GM21528 (cell line): ENCODE results near the gene SDHA.

Source experiments
- ATAC-seq: cut with Tn5 transposase; IDR thresholded peaks from one replicate; pipeline ENCODE4 v1.9.1; 2021; ENCODE audit warnings: mild to moderate bottlenecking, moderate library complexity; ENCODE audit not compliant: unreplicated experiment, low FRiP score

The SDHA gene

GRCh38 chr5:217494-218456 is at the start of gene SDHA, which contains the start of gene CCDC127:
Gene SDHA (plus strand): TSS chr5:218320. CDS start chr5:218356, 36 bp downstream.
Gene CCDC127 (minus strand): TSS chr5:218153. CDS start chr5:216849, 1,304 bp downstream.
- peak; percentile 71 for ATAC-seq

- ATAC-seq: no peak
Measured at GRCh38 chr5:169071-169727, 48.9 kb upstream of the SDHA start.

DNA sequence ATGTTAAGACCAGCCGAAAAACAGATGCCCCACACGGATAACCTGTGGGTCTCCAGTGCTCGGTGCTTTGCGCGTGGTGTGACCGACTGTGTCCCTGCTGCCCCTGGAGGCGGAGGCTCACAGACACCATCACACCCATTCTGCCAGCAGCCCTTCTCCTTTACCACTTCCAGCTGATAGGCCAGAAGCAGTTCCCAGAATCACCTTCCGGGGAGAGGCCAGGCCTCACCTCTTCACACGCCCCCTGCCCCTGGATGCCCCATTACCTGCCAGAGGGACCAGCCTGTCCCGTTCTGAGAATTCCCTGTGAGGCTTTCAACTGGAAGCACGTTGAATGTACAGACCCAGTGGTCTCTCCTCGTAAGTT is 48.4 kb upstream of the SDHA start:
- no peak for ATAC-seq

DNA sequence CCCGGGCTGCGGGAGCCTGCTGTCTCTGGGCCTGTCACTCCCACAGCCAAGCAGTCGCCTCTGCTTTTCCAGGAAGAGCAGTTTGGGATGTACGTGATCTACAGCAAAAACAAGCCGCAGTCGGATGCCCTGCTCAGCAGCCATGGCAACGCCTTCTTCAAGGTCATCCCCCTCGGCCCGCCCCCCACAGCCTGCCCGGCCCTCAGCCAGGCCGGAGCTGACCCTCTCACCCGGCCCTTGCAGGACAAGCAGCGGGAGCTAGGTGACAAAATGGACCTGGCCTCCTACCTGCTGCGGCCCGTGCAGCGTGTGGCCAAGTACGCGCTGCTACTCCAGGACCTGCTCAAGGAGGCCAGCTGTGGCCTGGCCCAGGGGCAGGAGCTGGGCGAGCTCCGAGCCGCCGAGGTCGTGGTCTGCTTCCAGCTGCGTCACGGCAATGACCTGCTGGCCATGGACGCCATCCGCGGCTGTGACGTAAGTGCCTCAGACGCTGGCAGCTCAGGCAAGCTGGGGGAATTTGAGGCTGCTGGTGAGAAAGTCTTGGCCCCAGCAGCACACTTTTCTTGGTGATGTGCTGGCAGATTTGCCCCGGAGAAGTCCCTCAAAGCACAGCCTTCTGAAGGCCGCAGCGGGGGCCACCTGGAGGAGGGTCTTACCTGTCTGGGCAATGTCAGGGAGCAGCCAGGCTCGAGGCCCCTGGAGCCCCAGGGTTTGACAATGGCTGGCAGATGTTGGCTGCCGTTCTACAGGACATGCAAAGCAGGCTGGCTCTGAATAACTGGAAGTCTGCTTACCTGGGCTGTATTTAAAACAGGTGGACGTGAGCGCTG is 46.9 kb upstream of the SDHA start:
- no peak for ATAC-seq

GRCh38 chr5:171801-172331 is 46.3 kb upstream of the SDHA start:
- ATAC-seq: no peak

DNA sequence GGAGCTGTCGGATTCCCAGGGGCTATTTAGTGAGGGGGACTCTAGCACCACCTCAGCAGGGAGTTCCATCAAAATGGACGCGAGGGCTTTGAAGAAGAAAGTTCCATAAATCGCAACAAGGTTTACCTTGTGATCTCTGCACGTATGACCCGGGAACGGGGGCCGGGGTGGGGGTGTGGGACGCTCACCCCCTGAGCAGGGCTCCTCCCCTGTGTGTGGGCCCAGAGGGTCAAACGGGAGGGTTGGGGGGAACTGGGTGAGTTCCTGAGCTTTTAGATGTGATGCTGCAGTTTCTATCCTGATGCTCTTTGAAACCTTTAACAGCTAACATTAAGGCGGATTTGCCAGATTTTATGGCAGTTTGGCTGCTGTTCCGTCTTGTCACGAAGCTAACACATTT is 45.7 kb upstream of the SDHA start:
- ATAC-seq: no peak

DNA sequence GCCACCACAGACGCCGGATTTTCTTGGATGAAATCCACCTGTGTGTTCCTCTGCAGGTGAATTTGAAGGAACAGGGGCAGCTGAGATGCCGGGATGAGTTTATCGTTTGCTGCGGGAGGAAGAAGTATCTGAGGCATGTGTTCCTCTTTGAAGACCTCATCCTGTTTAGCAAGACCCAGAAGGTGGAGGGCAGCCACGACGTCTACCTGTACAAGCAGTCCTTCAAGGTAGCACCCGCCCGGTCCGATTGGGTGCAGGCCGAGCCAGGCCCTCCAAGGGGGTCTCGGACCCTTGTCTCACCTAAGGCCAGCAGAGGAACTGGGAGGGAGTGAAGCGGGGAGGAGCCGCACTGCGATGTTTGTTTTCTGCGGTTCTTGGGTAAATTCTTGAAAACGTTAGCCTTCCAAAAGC is 45.3 kb upstream of the SDHA start:
- no peak for ATAC-seq

DNA sequence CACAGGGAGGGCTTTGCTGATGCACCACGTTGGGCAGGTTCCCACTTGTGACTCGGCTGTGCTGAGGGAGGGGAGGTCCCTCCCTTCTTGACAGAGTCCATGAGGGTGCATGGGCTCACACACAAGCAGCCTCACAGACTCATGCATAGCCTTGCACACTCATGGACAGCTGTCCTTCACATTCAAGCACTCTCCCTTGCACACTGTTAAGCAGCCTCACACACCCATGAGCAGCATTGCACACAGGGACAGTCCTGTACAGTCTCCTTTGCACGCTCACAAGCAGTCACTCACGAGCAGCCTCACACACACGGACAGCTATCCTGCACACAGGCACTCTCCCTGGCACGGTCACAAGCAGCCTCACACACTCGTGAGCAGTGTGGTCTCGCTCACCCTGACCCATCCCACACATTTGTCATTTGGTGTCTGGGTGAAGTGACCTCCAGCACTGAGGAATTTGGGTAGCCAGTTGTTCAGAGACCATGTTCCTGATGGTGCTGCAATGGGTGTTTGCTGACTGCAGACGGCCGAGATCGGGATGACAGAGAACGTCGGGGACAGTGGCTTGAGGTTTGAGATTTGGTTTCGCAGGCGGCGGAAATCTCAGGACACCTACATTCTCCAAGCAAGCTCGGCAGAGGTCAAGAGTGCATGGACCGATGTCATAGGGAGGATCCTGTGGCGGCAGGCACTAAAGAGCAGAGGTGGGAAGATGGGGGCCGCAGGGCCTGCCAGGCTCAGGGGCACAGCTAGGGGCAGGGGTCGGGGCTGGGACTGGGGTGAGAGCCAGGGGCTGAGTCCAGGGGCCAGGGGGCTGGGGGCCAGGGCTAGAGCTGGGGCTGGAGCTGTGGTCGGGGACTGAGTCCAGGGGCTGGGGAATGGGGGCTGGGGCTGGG is 44.5 kb upstream of the SDHA start:
- no peak for ATAC-seq

DNA sequence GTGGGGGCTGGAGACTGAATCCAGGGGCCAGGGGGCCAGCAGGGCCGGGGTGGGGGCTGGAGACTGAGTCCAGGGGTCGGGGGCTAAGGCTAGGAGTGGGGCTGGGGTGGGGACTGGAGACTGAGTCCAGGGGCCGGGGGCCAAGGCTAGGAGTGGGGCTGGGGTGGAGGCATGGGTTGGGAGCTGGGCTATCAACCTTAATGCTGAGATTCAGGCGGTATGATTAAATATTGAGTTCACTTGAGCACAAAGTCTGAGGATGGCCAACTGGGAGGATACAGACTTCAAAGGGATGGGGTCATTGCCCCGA is 43.9 kb upstream of the SDHA start:
- no peak for ATAC-seq

- ATAC-seq: no peak
Measured at GRCh38 chr5:174876-175465, 43.1 kb upstream of the SDHA start.

DNA sequence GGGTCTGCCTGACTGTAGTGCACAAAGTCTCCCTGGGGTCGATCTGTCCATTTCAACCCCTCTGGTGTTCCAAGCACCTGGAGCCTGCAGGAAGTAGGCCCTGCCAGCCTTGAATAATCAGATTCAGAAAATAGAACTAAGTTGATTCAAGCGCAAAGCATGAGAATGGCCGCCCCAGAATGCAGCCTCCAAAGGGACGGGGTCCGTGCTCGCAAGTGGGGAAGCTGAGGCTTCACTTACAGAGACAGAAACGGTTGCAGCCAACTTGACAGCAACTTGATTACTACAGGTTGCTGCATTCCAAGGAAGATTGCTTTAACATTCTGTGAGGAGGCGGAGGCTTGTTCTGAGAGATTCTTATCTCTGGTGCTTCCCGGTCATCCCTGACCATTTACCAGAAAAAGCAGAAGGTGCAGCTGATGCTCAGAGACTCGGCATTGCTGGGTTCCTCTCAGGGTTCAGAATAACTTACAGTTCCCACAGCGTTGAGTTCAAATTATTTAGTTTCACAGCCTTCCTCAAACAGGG is 41.8 kb upstream of the SDHA start:
- no peak for ATAC-seq

- no peak for ATAC-seq
Measured at GRCh38 chr5:178110-178509, 40.0 kb upstream of the SDHA start.

GRCh38 chr5:179401-179800 is 38.7 kb upstream of the SDHA start:
- no peak for ATAC-seq

DNA sequence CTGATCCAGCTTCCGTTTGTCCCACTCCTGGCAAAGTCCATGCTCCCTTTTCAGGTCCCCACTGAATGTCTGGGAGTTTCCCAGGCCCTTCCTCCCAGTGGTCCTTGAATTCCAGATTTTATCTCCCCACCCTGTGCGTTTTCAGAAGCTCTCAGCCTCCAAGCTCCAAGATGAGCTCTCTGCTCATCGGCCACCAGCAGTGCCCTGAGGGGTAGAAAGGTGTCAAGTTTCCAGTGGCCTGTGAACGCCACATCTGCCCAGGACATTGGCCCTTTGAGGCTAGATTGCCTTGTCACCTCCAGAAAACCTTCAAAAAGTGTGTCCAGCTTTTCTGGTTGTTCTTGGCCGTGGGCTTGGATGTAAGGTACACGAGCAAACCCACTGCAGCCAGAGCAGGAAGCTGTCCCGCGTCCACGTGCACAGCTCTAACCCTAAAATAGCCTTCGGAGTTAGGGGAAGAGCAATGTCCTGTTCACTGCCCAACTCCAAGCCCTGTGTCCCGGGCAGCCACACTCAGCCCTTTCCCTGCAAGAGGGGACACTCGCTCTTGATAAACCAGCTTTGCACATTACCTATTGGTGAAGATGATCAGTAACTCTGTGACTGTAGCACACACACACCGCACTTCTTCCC is 37.7 kb upstream of the SDHA start:
- no peak for ATAC-seq

DNA sequence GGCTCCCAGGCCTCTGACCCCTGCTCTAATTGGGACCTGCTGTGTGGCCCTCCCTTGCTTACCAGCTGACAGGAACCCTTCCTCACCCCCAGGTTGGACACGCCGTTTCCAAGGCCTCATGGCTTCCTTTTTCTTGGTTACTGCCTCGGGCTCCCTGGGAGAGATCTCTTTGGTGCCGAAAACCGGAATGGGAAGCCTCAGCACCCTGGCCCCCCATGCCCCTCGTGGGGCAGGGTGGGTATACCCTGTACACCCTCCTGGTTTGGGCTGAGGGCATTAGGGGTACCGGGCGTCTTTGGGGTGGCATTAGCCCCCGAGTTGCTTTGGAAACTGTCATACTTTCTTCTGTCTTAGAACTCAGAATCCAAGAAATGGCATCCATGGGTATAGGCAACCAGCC is 37.0 kb upstream of the SDHA start:
- ATAC-seq: no peak

GRCh38 chr5:181566-181965 is 36.6 kb upstream of the SDHA start:
- no peak for ATAC-seq

GRCh38 chr5:182126-182525 is 36.0 kb upstream of the SDHA start:
- no peak for ATAC-seq

GRCh38 chr5:184471-184870 is 33.6 kb upstream of the SDHA start:
- ATAC-seq: no peak
